ENCODE data around the gene C9. TPM values are rescaled to one million over a fixed set of nuclear protein-coding genes. Genes with fewer than 3 reads are reported as not detected.
"Not testable (repeated sequence)": the region's sequence is repeated elsewhere in the genome, so short reads cannot be mapped to it uniquely, and the experiment has no call there.

C9 gene
- total RNA-seq, 1 donor from 2014 or later = 1.0 TPM

DNA sequence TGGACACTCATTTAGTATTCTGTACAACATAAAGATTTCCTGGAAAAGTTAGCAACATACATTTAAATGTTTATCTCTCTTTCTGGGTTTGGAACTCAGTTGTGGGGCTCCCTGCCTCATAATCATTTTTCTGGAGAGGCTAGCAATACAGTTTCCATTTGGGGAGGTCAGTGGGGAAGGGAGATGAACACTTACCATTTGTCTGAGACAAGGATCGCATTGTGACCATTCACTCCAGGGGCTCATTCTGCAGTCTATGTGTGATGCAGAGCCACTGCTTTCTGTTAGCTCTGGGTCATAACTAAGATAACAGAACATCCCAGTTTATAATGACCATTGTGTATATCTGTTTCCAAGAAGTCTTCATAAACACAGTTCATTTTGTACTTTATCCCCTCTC lies 22.4 kb downstream of the C9 start:
- no peaks in the 10 kb centered on the region for H3K27me3 ChIP-seq (ENCODE audit: control insufficient read depth in 3 of 3, insufficient read depth in 3 of 3, low read length in 3 of 3)
- H3K9ac ChIP-seq (ENCODE audit: low read depth in 1 of 3, low read length in 3 of 3) = no peak overlapping the region
- no peak overlapping the region for H3K4me3 ChIP-seq (ENCODE audit: low read length in 3 of 3)
- no peaks in the 10 kb centered on the region for H3K4me1 ChIP-seq (ENCODE audit: control insufficient read depth in 3 of 3, insufficient read depth in 3 of 3, low read length in 3 of 3)
- H3K27ac ChIP-seq (ENCODE audit: low read depth, low read length) = no peak overlapping the region
- no peaks in the 10 kb centered on the region for H3K36me3 ChIP-seq (ENCODE audit: control insufficient read depth in 3 of 3, insufficient read depth in 3 of 3, low read length in 3 of 3)
- H3K9me3 ChIP-seq (ENCODE audit: control insufficient read depth in 3 of 3, low read length in 3 of 3) = no peaks in the 10 kb centered on the region

DNA sequence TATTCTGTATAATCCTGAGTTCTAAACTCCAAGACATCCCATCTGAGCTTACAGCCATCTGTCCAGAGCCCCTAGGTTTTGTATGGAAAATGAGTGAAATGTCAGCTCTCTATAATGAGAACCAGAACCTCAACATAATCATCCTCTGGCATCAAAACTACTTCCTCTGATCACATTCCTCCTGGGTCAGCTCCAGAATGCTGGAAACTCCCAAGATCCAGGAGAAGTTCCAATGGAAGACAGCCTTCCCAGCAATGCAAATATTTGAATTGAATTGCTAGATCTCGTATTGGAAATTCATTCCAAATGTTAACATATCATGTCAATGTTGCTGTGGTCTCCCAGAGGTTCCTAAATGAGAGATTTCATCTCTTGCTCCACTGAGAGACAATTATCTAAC lies 23.8 kb downstream of the C9 start:
- Histone ChIP-seq H3K36me3 (ENCODE audit: control insufficient read depth in 3 of 3, insufficient read depth in 3 of 3, low read length in 3 of 3) (no peaks in the 10 kb centered on the region), H3K4me1 (ENCODE audit: control insufficient read depth in 3 of 3, insufficient read depth in 3 of 3, low read length in 3 of 3) (no peaks in the 10 kb centered on the region), H3K9me3 (ENCODE audit: control insufficient read depth in 3 of 3, low read length in 3 of 3) (no peaks in the 10 kb centered on the region), H3K27ac (ENCODE audit: low read depth, low read length) (no peak overlapping the region), H3K4me3 (ENCODE audit: low read length in 3 of 3) (no peak overlapping the region), H3K27me3 (ENCODE audit: control insufficient read depth in 3 of 3, insufficient read depth in 3 of 3, low read length in 3 of 3) (no peaks in the 10 kb centered on the region), H3K9ac (ENCODE audit: low read depth in 1 of 3, low read length in 3 of 3) (no peak overlapping the region)

DNA sequence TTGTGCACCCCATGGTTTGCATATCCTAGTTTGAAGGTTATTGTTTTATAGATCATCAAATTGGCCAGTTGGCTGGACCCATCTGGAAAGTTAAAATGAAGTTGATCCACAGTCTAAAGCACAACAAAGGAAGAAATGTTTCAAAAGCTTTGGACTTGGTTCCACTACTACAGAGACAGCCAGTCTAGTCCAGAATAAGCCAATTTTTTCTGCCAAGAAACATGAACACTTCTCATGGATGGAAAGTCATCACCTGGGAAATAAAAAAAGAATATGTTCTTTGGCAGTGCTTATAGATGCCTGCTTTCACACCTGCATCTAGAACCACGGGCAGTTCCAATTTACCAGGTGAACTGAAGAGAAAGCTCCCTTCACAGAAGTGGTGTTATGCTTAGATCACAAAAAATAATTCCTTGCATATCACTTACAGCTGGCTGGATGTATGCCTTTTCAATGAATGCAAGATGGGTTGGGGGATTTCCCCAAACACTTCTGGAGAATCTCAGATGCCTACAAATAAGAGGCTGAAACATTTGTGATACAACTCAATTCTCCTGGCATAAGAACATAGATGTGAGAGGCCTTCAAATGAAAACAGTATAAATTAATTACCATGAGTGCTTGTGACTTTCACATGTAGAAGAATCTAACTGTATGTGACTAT lies 26.9 kb downstream of the C9 start:
- no peaks in the 10 kb centered on the region for H3K9me3 ChIP-seq (ENCODE audit: control insufficient read depth in 3 of 3, low read length in 3 of 3)
- H3K9ac ChIP-seq (ENCODE audit: low read depth in 1 of 3, low read length in 3 of 3) = no peak overlapping the region
- no peaks in the 10 kb centered on the region for H3K27me3 ChIP-seq (ENCODE audit: control insufficient read depth in 3 of 3, insufficient read depth in 3 of 3, low read length in 3 of 3)
- H3K36me3 ChIP-seq (ENCODE audit: control insufficient read depth in 3 of 3, insufficient read depth in 3 of 3, low read length in 3 of 3) = no peaks in the 10 kb centered on the region
- no peak overlapping the region for H3K27ac ChIP-seq (ENCODE audit: low read depth, low read length)
- no peak overlapping the region for H3K4me3 ChIP-seq (ENCODE audit: low read length in 3 of 3)
- H3K4me1 ChIP-seq (ENCODE audit: control insufficient read depth in 3 of 3, insufficient read depth in 3 of 3, low read length in 3 of 3) = no peaks in the 10 kb centered on the region

DNA sequence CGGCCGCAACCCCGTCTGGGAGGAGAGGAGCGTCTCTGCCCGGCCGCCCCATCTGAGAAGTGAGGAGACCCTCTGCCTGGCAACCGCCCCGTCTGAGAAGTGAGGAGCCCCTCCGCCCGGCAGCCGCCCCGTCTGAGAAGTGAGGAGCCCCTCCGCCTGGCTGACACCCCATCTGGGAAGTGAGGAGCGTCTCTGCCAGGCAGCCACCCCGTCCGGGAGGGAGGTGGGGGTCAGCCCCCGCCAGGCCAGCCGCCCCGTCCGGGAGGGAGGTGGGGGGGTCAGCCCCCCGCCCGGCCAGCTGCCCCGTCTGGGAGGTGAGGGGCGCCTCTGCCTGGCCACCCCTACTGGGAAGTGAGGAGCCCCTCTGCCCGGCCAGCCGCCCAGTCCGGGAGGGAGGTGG lies 30.0 kb downstream of the C9 start:
- not testable (repeated sequence) for H3K27ac ChIP-seq (ENCODE audit: low read depth, low read length); H3K9me3 ChIP-seq (ENCODE audit: control insufficient read depth in 3 of 3, low read length in 3 of 3); H3K36me3 ChIP-seq (ENCODE audit: control insufficient read depth in 3 of 3, insufficient read depth in 3 of 3, low read length in 3 of 3); H3K27me3 ChIP-seq (ENCODE audit: control insufficient read depth in 3 of 3, insufficient read depth in 3 of 3, low read length in 3 of 3); H3K9ac ChIP-seq (ENCODE audit: low read depth in 1 of 3, low read length in 3 of 3); H3K4me3 ChIP-seq (ENCODE audit: low read length in 3 of 3); H3K4me1 ChIP-seq (ENCODE audit: control insufficient read depth in 3 of 3, insufficient read depth in 3 of 3, low read length in 3 of 3)

DNA sequence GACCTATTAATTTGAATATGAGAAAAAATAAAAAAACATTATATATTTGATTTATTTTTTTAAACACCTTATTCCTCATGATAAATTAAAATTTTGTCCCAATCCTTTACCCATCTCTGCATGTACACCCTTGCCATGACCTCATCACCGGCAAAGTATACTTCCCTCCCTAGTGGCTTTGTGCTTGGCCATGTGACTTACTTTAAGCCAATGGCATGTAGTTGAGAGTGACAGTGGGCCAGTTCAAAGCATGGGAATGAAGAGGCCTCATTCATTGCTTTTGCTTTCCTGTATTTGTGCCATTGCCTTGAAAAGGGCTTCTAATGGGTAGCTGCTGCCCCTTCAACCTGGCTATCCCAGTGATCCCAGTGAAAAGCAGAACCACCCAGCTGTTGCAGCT lies 31.2 kb downstream of the C9 start:
- no peak overlapping the region for H3K9ac ChIP-seq (ENCODE audit: low read depth in 1 of 3, low read length in 3 of 3)
- no peaks in the 10 kb centered on the region for H3K36me3 ChIP-seq (ENCODE audit: control insufficient read depth in 3 of 3, insufficient read depth in 3 of 3, low read length in 3 of 3)
- no peak overlapping the region for H3K4me3 ChIP-seq (ENCODE audit: low read length in 3 of 3)
- H3K9me3 ChIP-seq (ENCODE audit: control insufficient read depth in 3 of 3, low read length in 3 of 3) = no peaks in the 10 kb centered on the region
- no peaks in the 10 kb centered on the region for H3K27me3 ChIP-seq (ENCODE audit: control insufficient read depth in 3 of 3, insufficient read depth in 3 of 3, low read length in 3 of 3)
- no peaks in the 10 kb centered on the region for H3K4me1 ChIP-seq (ENCODE audit: control insufficient read depth in 3 of 3, insufficient read depth in 3 of 3, low read length in 3 of 3)
- no peak overlapping the region for H3K27ac ChIP-seq (ENCODE audit: low read depth, low read length)

DNA sequence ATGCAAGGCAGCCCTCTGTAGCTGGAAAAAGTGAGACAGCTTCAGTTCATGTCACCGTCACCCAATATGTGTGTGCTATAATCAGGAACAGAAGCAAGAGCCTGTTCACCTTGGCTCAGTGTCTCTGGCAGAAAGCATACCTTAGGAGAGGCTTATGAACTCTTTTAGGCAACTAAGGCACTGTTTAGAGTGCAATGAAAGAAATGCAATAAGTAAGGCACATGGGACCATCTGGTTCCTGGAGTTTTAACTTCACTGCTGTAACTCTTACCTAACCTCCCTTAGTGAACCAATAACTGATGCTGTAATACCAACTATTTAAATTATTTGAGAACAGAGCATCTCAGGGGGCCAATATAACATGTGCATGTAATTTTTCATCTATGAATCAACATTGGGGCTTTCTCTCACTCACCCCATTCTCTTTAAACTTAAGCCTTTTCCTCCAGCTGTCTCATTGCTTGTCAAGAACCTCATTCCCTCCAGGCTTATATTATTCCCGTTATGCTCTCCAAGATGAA lies 32.4 kb downstream of the C9 start:
- Histone ChIP-seq H3K4me1 (ENCODE audit: control insufficient read depth in 3 of 3, insufficient read depth in 3 of 3, low read length in 3 of 3) (no peaks in the 10 kb centered on the region), H3K4me3 (ENCODE audit: low read length in 3 of 3) (no peak overlapping the region), H3K27me3 (ENCODE audit: control insufficient read depth in 3 of 3, insufficient read depth in 3 of 3, low read length in 3 of 3) (no peaks in the 10 kb centered on the region), H3K9me3 (ENCODE audit: control insufficient read depth in 3 of 3, low read length in 3 of 3) (no peaks in the 10 kb centered on the region), H3K9ac (ENCODE audit: low read depth in 1 of 3, low read length in 3 of 3) (no peak overlapping the region), H3K27ac (ENCODE audit: low read depth, low read length) (no peak overlapping the region), H3K36me3 (ENCODE audit: control insufficient read depth in 3 of 3, insufficient read depth in 3 of 3, low read length in 3 of 3) (no peaks in the 10 kb centered on the region)

DNA sequence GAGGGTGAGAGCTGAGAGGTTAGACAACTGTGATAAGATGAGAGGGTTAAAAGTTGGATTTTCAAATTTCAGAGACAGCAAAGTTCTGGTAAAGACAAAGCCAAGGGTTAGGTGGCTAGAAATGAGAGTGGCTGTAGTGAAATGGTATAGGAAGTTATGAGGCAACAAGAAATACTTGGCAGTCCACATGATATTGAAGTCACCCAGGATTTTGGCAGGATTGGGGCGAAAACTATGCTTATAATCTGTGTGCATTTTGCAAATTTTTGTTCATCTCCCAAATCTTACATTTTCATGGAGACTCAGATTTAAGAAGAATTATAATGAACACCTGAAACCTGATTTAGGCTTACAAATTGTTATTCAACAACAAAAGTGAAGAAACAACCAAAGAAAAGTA lies 35.6 kb downstream of the C9 start:
- Histone ChIP-seq H3K27ac (ENCODE audit: low read depth, low read length) (no peak overlapping the region), H3K27me3 (ENCODE audit: control insufficient read depth in 3 of 3, insufficient read depth in 3 of 3, low read length in 3 of 3) (no peaks in the 10 kb centered on the region), H3K4me3 (ENCODE audit: low read length in 3 of 3) (no peak overlapping the region), H3K36me3 (ENCODE audit: control insufficient read depth in 3 of 3, insufficient read depth in 3 of 3, low read length in 3 of 3) (no peaks in the 10 kb centered on the region), H3K4me1 (ENCODE audit: control insufficient read depth in 3 of 3, insufficient read depth in 3 of 3, low read length in 3 of 3) (no peaks in the 10 kb centered on the region), H3K9ac (ENCODE audit: low read depth in 1 of 3, low read length in 3 of 3) (no peak overlapping the region), H3K9me3 (ENCODE audit: control insufficient read depth in 3 of 3, low read length in 3 of 3) (no peaks in the 10 kb centered on the region)

DNA sequence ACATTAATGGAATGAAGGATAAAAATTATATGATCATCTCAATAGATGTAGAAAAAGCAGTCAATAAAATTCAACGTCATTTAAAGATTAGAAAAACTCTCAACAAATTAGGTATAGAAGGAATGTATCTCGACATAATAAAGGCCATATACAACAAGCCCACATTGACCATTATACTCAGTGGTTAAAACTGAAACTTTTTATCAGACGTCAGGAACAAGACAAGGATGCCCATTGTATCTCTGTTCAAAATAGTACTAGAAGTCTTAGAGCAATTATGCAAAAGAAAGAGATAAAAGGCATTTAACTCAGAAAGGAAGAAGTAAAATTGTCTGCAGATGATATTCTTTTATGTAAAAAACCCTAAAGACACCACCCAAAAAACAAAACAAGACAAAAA lies 40.8 kb downstream of the C9 start:
- Histone ChIP-seq H3K9ac (ENCODE audit: low read depth in 1 of 3, low read length in 3 of 3) (no peak overlapping the region), H3K9me3 (ENCODE audit: control insufficient read depth in 3 of 3, low read length in 3 of 3) (peaks cover 0 to 4% (median 3%) of the 10 kb centered on the region in 3 donors), H3K4me1 (ENCODE audit: control insufficient read depth in 3 of 3, insufficient read depth in 3 of 3, low read length in 3 of 3) (no peaks in the 10 kb centered on the region), H3K27me3 (ENCODE audit: control insufficient read depth in 3 of 3, insufficient read depth in 3 of 3, low read length in 3 of 3) (no peaks in the 10 kb centered on the region), H3K27ac (ENCODE audit: low read depth, low read length) (no peak overlapping the region), H3K4me3 (ENCODE audit: low read length in 3 of 3) (no peak overlapping the region), H3K36me3 (ENCODE audit: control insufficient read depth in 3 of 3, insufficient read depth in 3 of 3, low read length in 3 of 3) (no peaks in the 10 kb centered on the region)

DNA sequence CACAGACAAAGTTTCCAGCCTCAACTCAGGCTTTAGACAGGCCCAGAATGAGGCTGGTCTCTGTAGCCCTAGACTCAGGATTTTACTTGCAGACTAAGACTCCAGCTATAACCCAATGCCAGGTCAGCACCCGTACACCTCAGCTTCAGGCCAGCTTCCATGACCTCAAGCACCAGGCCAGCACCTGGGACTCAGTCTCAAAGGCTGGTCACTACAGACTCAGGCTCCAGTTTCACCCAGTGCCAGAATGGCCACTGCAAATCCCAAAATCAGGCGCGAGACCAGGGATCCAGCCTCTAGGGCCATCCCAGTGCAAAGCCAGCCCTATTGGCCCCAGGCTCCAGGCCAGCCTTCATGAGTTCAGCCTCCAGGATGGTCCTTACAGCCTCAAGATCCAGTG lies 44.9 kb downstream of the C9 start:
- Histone ChIP-seq H3K4me3 (ENCODE audit: low read length in 3 of 3) (no peak overlapping the region), H3K36me3 (ENCODE audit: control insufficient read depth in 3 of 3, insufficient read depth in 3 of 3, low read length in 3 of 3) (no peaks in the 10 kb centered on the region), H3K27me3 (ENCODE audit: control insufficient read depth in 3 of 3, insufficient read depth in 3 of 3, low read length in 3 of 3) (no peaks in the 10 kb centered on the region), H3K27ac (ENCODE audit: low read depth, low read length) (no peak overlapping the region), H3K4me1 (ENCODE audit: control insufficient read depth in 3 of 3, insufficient read depth in 3 of 3, low read length in 3 of 3) (no peaks in the 10 kb centered on the region), H3K9me3 (ENCODE audit: control insufficient read depth in 3 of 3, low read length in 3 of 3) (peaks cover 0 to 5% (median 4%) of the 10 kb centered on the region in 3 donors), H3K9ac (ENCODE audit: low read depth in 1 of 3, low read length in 3 of 3) (no peak overlapping the region)

DNA sequence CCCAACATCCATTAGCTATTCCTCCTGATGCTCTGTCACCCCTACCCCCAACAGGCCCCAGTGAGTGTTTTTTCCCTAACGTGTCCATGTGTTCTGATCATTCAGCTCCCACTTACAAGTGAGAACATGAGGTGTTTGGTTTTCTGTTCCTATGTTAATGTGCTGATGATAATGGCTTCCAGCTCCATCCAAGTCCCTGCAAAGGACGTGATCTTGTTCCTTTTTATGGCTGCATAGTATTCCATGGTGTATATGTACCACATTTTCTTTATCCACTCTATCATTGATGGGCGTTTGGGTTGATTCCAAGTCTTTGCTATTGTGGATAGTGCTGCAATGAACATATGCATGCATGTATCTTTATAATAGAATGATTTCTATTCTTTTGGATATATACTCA lies 47.8 kb downstream of the C9 start:
- H3K9ac ChIP-seq (ENCODE audit: low read depth in 1 of 3, low read length in 3 of 3); H3K36me3 ChIP-seq (ENCODE audit: control insufficient read depth in 3 of 3, insufficient read depth in 3 of 3, low read length in 3 of 3); H3K27me3 ChIP-seq (ENCODE audit: control insufficient read depth in 3 of 3, insufficient read depth in 3 of 3, low read length in 3 of 3); H3K4me1 ChIP-seq (ENCODE audit: control insufficient read depth in 3 of 3, insufficient read depth in 3 of 3, low read length in 3 of 3); H3K9me3 ChIP-seq (ENCODE audit: control insufficient read depth in 3 of 3, low read length in 3 of 3); H3K4me3 ChIP-seq (ENCODE audit: low read length in 3 of 3); H3K27ac ChIP-seq (ENCODE audit: low read depth, low read length): not testable (repeated sequence)
